Right atrium auricular region (tissue), 2 donors: ENCODE results near the gene MAPKAPK2. TPM values are rescaled to one million over a fixed set of nuclear protein-coding genes. Genes with fewer than 3 reads are reported as not detected.
A peak's percentile ranks its signal among the peaks of the same experiment; 100 is the strongest.

Experiments
- DNase-seq: peaks from one replicate; pipeline ENCODE4 v3.0.0-alpha.2; 2019; ENCODE audit warnings: low spot score
- H3K27ac ChIP-seq, 2 donors: fragments of 200-600 bp; sonication (generic); 1 replicate in 1 of 2; 2 replicates in 1 of 2; pipeline ENCODE4 v1.5.1; 2016 to 2019
- H3K27me3 ChIP-seq, 2 donors: fragments of 200-600 bp; sonication (generic); one replicate each; pipeline versions ENCODE4 v1.5.1 to v1.6.0; 2017 to 2019
- H3K36me3 ChIP-seq: fragments of 200-600 bp; sonication (generic); one replicate; pipeline ENCODE4 v1.5.1; 2016
- H3K4me1 ChIP-seq, 2 donors: fragments of 200-600 bp; sonication (generic); one replicate each; pipeline versions ENCODE4 v1.5.1 to v1.6.0; 2017 to 2019
- H3K4me3 ChIP-seq, 2 donors: fragments of 200-600 bp; sonication (generic); 1 replicate in 1 of 2; 2 replicates in 1 of 2; pipeline ENCODE4 v1.5.1; 2017 to 2019; ENCODE audit warnings: mild to moderate bottlenecking in 1 of 2, moderate library complexity in 1 of 2
- H3K9me3 ChIP-seq, 2 donors: fragments of 200-600 bp; sonication (generic); one replicate each; pipeline ENCODE4 v1.5.1; 2019
- total RNA-seq, 2 donors: library from RNA; depleted of rRNA; stranded (reverse); fragments of >200 nt; gene quantifications; one replicate each; pipeline ENCODE4 v1.1.0, GENCODE V29; 2016
- TF ChIP-seq, protein P1 (sequence below), 2 donors: fragments of 200-600 bp; sonication (generic); IDR thresholded peaks; one replicate each; pipeline ENCODE4 v1.5.1; 2019; ENCODE audit warnings: antibody characterized with exemption in 2 of 2

MAPKAPK2 gene
- total RNA-seq, 2 donors from 2014 or later, result 136 to 158 TPM

- Histone ChIP-seq H3K27me3 (no peaks in the 10 kb centered on the region), H3K36me3 (no peaks in the 10 kb centered on the region), H3K9me3 (no peaks in the 10 kb centered on the region), H3K27ac (peak overlapping the region; percentile 90 to 98), H3K4me1 (peaks cover 0 to 80% of the 10 kb centered on the region in 2 donors), H3K4me3 (no peak overlapping the region)
- TF ChIP-seq, protein P1, sequence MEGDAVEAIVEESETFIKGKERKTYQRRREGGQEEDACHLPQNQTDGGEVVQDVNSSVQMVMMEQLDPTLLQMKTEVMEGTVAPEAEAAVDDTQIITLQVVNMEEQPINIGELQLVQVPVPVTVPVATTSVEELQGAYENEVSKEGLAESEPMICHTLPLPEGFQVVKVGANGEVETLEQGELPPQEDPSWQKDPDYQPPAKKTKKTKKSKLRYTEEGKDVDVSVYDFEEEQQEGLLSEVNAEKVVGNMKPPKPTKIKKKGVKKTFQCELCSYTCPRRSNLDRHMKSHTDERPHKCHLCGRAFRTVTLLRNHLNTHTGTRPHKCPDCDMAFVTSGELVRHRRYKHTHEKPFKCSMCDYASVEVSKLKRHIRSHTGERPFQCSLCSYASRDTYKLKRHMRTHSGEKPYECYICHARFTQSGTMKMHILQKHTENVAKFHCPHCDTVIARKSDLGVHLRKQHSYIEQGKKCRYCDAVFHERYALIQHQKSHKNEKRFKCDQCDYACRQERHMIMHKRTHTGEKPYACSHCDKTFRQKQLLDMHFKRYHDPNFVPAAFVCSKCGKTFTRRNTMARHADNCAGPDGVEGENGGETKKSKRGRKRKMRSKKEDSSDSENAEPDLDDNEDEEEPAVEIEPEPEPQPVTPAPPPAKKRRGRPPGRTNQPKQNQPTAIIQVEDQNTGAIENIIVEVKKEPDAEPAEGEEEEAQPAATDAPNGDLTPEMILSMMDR (IDR thresholded peaks at IDR 0.05), result no peak
- DNase-seq, result no peak
These were observed 27.0 kb upstream of the MAPKAPK2 start for GRCh38 chr1:206657751-206658150.

DNA sequence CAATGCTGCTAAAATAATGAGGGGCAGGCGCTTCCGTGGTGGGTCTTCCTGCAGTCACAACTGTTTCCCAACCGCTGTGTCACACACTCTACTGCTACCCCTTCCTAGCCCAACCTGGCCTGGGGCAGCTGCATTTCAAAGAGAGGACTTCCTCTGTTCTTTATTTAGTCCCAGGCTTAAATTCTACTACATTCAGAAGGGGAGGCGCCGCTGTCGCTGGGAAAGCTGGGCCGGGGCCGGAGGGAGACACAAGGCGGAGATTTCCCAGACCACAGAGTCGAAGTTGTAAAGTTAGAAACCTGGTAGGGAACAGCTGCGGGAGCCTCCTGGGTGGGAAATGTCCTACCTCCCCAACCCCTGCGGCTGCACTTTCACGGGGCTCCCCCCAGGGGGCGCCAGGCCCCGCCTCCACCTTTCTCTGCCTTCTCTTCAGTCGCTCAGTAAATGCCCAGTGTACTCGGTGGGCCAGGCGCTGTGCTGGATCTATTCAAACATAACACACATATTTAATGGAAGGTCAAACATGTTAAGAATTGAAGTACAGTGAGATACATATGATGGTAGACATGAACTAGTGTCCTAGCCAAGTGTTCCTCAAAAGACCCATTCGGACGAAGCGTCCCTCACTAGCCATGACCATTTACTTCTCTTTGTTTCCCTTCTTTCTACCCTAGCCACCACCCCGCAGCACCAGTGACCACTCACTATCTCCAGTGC, 26.3 kb upstream of the MAPKAPK2 start:
- H3K4me3 ChIP-seq, result peak overlapping the region; percentile 11 to 21

DNA sequence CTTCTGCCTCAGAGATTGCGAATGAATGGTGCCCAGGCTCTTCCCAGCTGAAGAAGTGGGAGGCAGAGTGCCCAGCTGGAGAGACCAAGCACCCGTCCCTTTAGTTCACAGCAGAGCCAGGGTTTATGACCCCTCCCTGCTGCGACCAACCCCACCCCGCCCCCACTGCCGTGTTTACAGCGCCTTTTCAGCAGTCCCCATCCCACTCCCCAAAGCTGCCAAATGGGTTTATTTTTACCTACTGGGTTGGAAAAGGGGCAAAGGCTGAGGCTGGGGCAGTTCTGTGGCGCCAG, 25.8 kb upstream of the MAPKAPK2 start:
- no peak for DNase-seq
- Histone ChIP-seq H3K27me3 (no peaks in the 10 kb centered on the region), H3K4me3 (peak overlapping the region; percentile 11 to 21), H3K36me3 (no peaks in the 10 kb centered on the region), H3K4me1 (peaks cover 0 to 81% of the 10 kb centered on the region in 2 donors), H3K9me3 (no peaks in the 10 kb centered on the region), H3K27ac (peak overlapping the region; percentile 90 to 98)
- TF ChIP-seq, protein P1 (IDR thresholded peaks at IDR 0.05), result no peak

More for the DNA sequence above, 26.3 kb upstream of the MAPKAPK2 start:
- TF ChIP-seq, protein P1 (IDR thresholded peaks at IDR 0.05), result peak; percentile 84 to 88
- no peaks in the 10 kb centered on the region for H3K36me3 ChIP-seq
- H3K4me1 ChIP-seq, result peaks cover 0 to 80% of the 10 kb centered on the region in 2 donors
- no peak for DNase-seq
- no peaks in the 10 kb centered on the region for H3K9me3 ChIP-seq
- H3K27ac ChIP-seq, result peak overlapping the region; percentile 90 to 98
- no peaks in the 10 kb centered on the region for H3K27me3 ChIP-seq

- TF ChIP-seq, protein P1 (IDR thresholded peaks at IDR 0.05), result no peak
- Histone ChIP-seq H3K36me3 (no peaks in the 10 kb centered on the region), H3K4me3 (no peak overlapping the region), H3K27ac (peak overlapping the region; percentile 90 to 98), H3K4me1 (peaks cover 0 to 79% of the 10 kb centered on the region in 2 donors), H3K27me3 (no peaks in the 10 kb centered on the region), H3K9me3 (no peaks in the 10 kb centered on the region)
- no peak for DNase-seq
These were observed 24.6 kb upstream of the MAPKAPK2 start for GRCh38 chr1:206660136-206660535.

GRCh38 chr1:206661161-206661820, 23.4 kb upstream of the MAPKAPK2 start:
- Histone ChIP-seq H3K4me3 (no peak overlapping the region), H3K36me3 (no peaks in the 10 kb centered on the region), H3K27me3 (no peaks in the 10 kb centered on the region), H3K27ac (peak overlapping the region; percentile 90 to 98), H3K4me1 (peaks cover 0 to 70% of the 10 kb centered on the region in 2 donors), H3K9me3 (no peaks in the 10 kb centered on the region)
- TF ChIP-seq, protein P1 (IDR thresholded peaks at IDR 0.05), result no peak
- DNase-seq, result no peak
